Urothelium cell line (cell line): ENCODE data around the gene INTS14.
"Not testable (repeated sequence)": the region's sequence is repeated elsewhere in the genome, so short reads cannot be mapped to it uniquely, and the experiment has no call there.

Experiments used
- DNase-seq: peaks from one replicate; pipeline ENCODE4 v3.0.0; 2011; ENCODE audit warnings: low spot score, mixed read lengths
- FAIRE-seq: peaks from 2 replicates; lab custom pipeline; 2011; peaks lifted over from hg19 to GRCh38; lab: Jason Lieb, UNC

Gene INTS14

GRCh38 chr15:65583701-65584100, 27.2 kb downstream of the INTS14 start:
- FAIRE-seq = no peak

GRCh38 chr15:65580287-65580686, 30.6 kb downstream of the INTS14 start:
- no peak for DNase-seq
- FAIRE-seq = no peak

More at GRCh38 chr15:65583701-65584100, 27.2 kb downstream of the INTS14 start:
- DNase-seq = peak; percentile 49

- no peak for DNase-seq
- FAIRE-seq = no peak
Observed at GRCh38 chr15:65579762-65580161, 31.2 kb downstream of the INTS14 start.

- DNase-seq (no peak), FAIRE-seq (no peak)
Observed at GRCh38 chr15:65578904-65579728, 31.8 kb downstream of the INTS14 start.

GRCh38 chr15:65577129-65577996, 33.6 kb downstream of the INTS14 start:
- no peak for DNase-seq
- peak; percentile 50 for FAIRE-seq

- FAIRE-seq (no peak), DNase-seq (no peak)
Observed at GRCh38 chr15:65576664-65577063, 34.3 kb downstream of the INTS14 start.

- FAIRE-seq = no peak
Observed at GRCh38 chr15:65571971-65572370, 39.0 kb downstream of the INTS14 start.

GRCh38 chr15:65569728-65570127, 41.2 kb downstream of the INTS14 start:
- DNase-seq (no peak), FAIRE-seq (no peak)

More at GRCh38 chr15:65571971-65572370, 39.0 kb downstream of the INTS14 start:
- no peak for DNase-seq

GRCh38 chr15:65561934-65562333, 49.0 kb downstream of the INTS14 start:
- DNase-seq = no peak
- FAIRE-seq = no peak

GRCh38 chr15:65559941-65560340, 51.0 kb downstream of the INTS14 start:
- no peak for FAIRE-seq

GRCh38 chr15:65558997-65559760, 51.8 kb downstream of the INTS14 start:
- FAIRE-seq (no peak), DNase-seq (no peak)

More at GRCh38 chr15:65559941-65560340, 51.0 kb downstream of the INTS14 start:
- no peak for DNase-seq

- FAIRE-seq = no peak
Observed at GRCh38 chr15:65558336-65558735, 52.6 kb downstream of the INTS14 start.

GRCh38 chr15:65556622-65557021, 54.3 kb downstream of the INTS14 start:
- no peak for DNase-seq

More at GRCh38 chr15:65558336-65558735, 52.6 kb downstream of the INTS14 start:
- DNase-seq = no peak

GRCh38 chr15:65553691-65554090, 57.2 kb downstream of the INTS14 start:
- DNase-seq = no peak
- FAIRE-seq = no peak

More at GRCh38 chr15:65556622-65557021, 54.3 kb downstream of the INTS14 start:
- no peak for FAIRE-seq

- DNase-seq, FAIRE-seq: not testable (repeated sequence)
Observed at GRCh38 chr15:65552851-65553250, 58.1 kb downstream of the INTS14 start.

GRCh38 chr15:65551183-65551582, 59.7 kb downstream of the INTS14 start:
- FAIRE-seq (no peak), DNase-seq (no peak)

GRCh38 chr15:65550681-65551098, 60.2 kb downstream of the INTS14 start:
- FAIRE-seq = no peak
- no peak for DNase-seq

- peak; percentile 20 for FAIRE-seq
Observed at GRCh38 chr15:65549288-65549687, 61.6 kb downstream of the INTS14 start.

GRCh38 chr15:65547841-65548240, 63.1 kb downstream of the INTS14 start:
- no peak for FAIRE-seq
- DNase-seq = no peak

More at GRCh38 chr15:65549288-65549687, 61.6 kb downstream of the INTS14 start:
- not testable (repeated sequence) for DNase-seq

- DNase-seq (no peak), FAIRE-seq (no peak)
Observed at GRCh38 chr15:65541231-65541820, 69.6 kb downstream of the INTS14 start.
